UCSD-AML1 (cell line): Measurements from ENCODE around the gene WFDC1.
"Not testable (repeated sequence)": the region's sequence is repeated elsewhere in the genome, so short reads cannot be mapped to it uniquely, and the experiment has no call there.

Experiments
- DNase-seq: peaks from one replicate; lab custom pipeline; 2025; ENCODE audit not compliant: unreplicated experiment; lab: John Stamatoyannopoulos, UW

Gene WFDC1

GRCh38 chr16:84327926-84328505, 33.3 kb downstream of the WFDC1 start:
- no peak for DNase-seq

GRCh38 chr16:84329016-84329415, 34.3 kb downstream of the WFDC1 start:
- DNase-seq: no peak

GRCh38 chr16:84329843-84330684, 35.4 kb downstream of the WFDC1 start:
- no peak for DNase-seq

- DNase-seq: no peak
Measured at GRCh38 chr16:84330685-84331050, 36.0 kb downstream of the WFDC1 start.

- DNase-seq: no peak
Measured at GRCh38 chr16:84331998-84332780, 37.5 kb downstream of the WFDC1 start.

- peak; percentile 18 for DNase-seq
Measured at GRCh38 chr16:84332975-84333684, 38.5 kb downstream of the WFDC1 start.

- DNase-seq: no peak
Measured at GRCh38 chr16:84334058-84334457, 39.4 kb downstream of the WFDC1 start.

- DNase-seq: no peak
Measured at GRCh38 chr16:84334482-84334881, 39.8 kb downstream of the WFDC1 start.

GRCh38 chr16:84337236-84337635, 42.6 kb downstream of the WFDC1 start:
- not testable (repeated sequence) for DNase-seq

- DNase-seq: no peak
Measured at GRCh38 chr16:84339311-84339710, 44.6 kb downstream of the WFDC1 start.

GRCh38 chr16:84339766-84340165, 45.1 kb downstream of the WFDC1 start:
- no peak for DNase-seq

GRCh38 chr16:84340325-84341040, 45.8 kb downstream of the WFDC1 start:
- no peak for DNase-seq

- no peak for DNase-seq
Measured at GRCh38 chr16:84341528-84342295, 47.0 kb downstream of the WFDC1 start.

- not testable (repeated sequence) for DNase-seq
Measured at GRCh38 chr16:84343800-84344199, 49.1 kb downstream of the WFDC1 start.

GRCh38 chr16:84344781-84345180, 50.1 kb downstream of the WFDC1 start:
- no peak for DNase-seq

- no peak for DNase-seq
Measured at GRCh38 chr16:84347161-84347560, 52.5 kb downstream of the WFDC1 start.

GRCh38 chr16:84348386-84348888, 53.8 kb downstream of the WFDC1 start:
- DNase-seq: no peak

GRCh38 chr16:84349862-84350684, 55.4 kb downstream of the WFDC1 start:
- no peak for DNase-seq
